K562 (cell line): ENCODE results near the gene APEX1. TPM values are rescaled to one million over a fixed set of nuclear protein-coding genes. Genes with fewer than 3 reads are reported as not detected.
A peak's percentile ranks its signal among the peaks of the same experiment; 100 is the strongest.

ENCODE experiments used
- CBX8 ChIP-seq: fragments of 200-600 bp; sonication (generic); IDR thresholded peaks from 2 replicates; pipeline ENCODE4 v1.6.1; 2012; ENCODE audit warnings: borderline replicate concordance, mixed run types, low read depth, mild to moderate bottlenecking, moderate library complexity, mixed read lengths, low read length, control low read depth, inconsistent platforms; ENCODE audit not compliant: poor library complexity, severe bottlenecking; ENCODE audit errors: extremely low read depth
- CHD2 ChIP-seq: IDR thresholded peaks from 2 replicates; pipeline ENCODE4 v1.6.1; 2011; ENCODE audit warnings: low read depth, low read length
- DACH1 ChIP-seq: fragments of 450-650 bp; IDR thresholded peaks from 2 replicates; pipeline ENCODE4 v1.6.1; 2018; ENCODE audit not compliant: partially characterized antibody
- E2F3 ChIP-seq: fragments of 250-450 bp; sonication (Bioruptor Pico); IDR thresholded peaks from 2 replicates; pipeline ENCODE4 v1.4.0; 2020; ENCODE audit warnings: mild to moderate bottlenecking
- FOXM1 ChIP-seq, 2 experiments: fragments of 450-650 bp in 1 of 2; sonication (generic) in 1 of 2; formaldehyde crosslinking in 1 of 2; IDR thresholded peaks; 2 replicates each; pipeline versions ENCODE4 v1.6.1 to v1.9.0; 2017 to 2022; ENCODE audit warnings: low read depth in 2 of 2, mild to moderate bottlenecking in 2 of 2, missing genetic modification reagents in 1 of 2, moderate library complexity in 1 of 2
- KHSRP ChIP-seq: fragments of 450-650 bp; IDR thresholded peaks from 2 replicates; pipeline ENCODE4 v1.6.1; 2017
- L3MBTL2 ChIP-seq: fragments of 450-650 bp; IDR thresholded peaks from 2 replicates; pipeline ENCODE4 v1.6.1; 2016; ENCODE audit warnings: mild to moderate bottlenecking, moderate library complexity
- MCM5 ChIP-seq: fragments of 450-650 bp; IDR thresholded peaks from 2 replicates; pipeline ENCODE4 v1.6.1; 2016; ENCODE audit warnings: low read depth
- POLR2G ChIP-seq: fragments of 200-400 bp; formaldehyde crosslinking; IDR thresholded peaks from 2 replicates; pipeline ENCODE4 v1.6.1; 2017; ENCODE audit warnings: low read depth, mild to moderate bottlenecking, antibody characterized with exemption, low read length, moderate library complexity
- RAD51 ChIP-seq: fragments of 450-650 bp; IDR thresholded peaks from 2 replicates; pipeline ENCODE4 v1.7.1; 2016; ENCODE audit warnings: low read depth, mild to moderate bottlenecking, borderline replicate concordance
- RBM14 ChIP-seq: fragments of 200-400 bp; formaldehyde crosslinking; IDR thresholded peaks from 2 replicates; pipeline ENCODE4 v1.6.1; 2018; ENCODE audit warnings: low read depth, mild to moderate bottlenecking, low read length, moderate library complexity, borderline replicate concordance; ENCODE audit not compliant: insufficient read depth
- SAFB2 ChIP-seq: fragments of 200-400 bp; formaldehyde crosslinking; IDR thresholded peaks from 2 replicates; pipeline ENCODE4 v1.6.1; 2018; ENCODE audit warnings: borderline replicate concordance, low read length, low read depth, moderate library complexity; ENCODE audit not compliant: severe bottlenecking
- SRF ChIP-seq, 2 experiments: fragments of 250-450, 450-650 bp in 1 of 2; sonication (Bioruptor Pico) in 1 of 2; sonication (generic) in 1 of 2; formaldehyde crosslinking; IDR thresholded peaks; 2 replicates each; pipeline versions ENCODE4 v1.5.0 to v1.5.1; 2020 to 2022; ENCODE audit warnings: mild to moderate bottlenecking in 1 of 2, missing genetic modification reagents in 1 of 2
- ZNF583 ChIP-seq: fragments of 250-450 bp; sonication (Bioruptor Pico); IDR thresholded peaks from 2 replicates; pipeline ENCODE4 v1.4.0; 2020
- ZNF589 ChIP-seq: fragments of 200-800 bp; sonication (Bioruptor generic); IDR thresholded peaks from 2 replicates; pipeline ENCODE4 v1.6.1; 2016; ENCODE audit warnings: low read depth, missing genetic modification characterization, missing compliant biosample characterization
- ZNF717 ChIP-seq: fragments of 250-450 bp; sonication (Bioruptor Pico); IDR thresholded peaks from 2 replicates; pipeline ENCODE4 v1.5.0; 2021
- ZNF785 ChIP-seq: fragments of 250-450 bp; sonication (Bioruptor Pico); IDR thresholded peaks from 2 replicates; pipeline ENCODE4 v1.4.0; 2020; ENCODE audit warnings: mild to moderate bottlenecking
- polyA plus RNA-seq, 8 experiments: library from polyadenylated mRNA; depleted of rRNA in 4 of 8; stranded (reverse) in 5 of 8; unstranded in 3 of 8; fragments of >200 nt; fragmentation: Nextera tagmentation in 2 of 8; fragmentation: Illumina TruSeq in 1 of 8; extraction: Ambion mirVana in 2 of 8; extraction: Trizol in 1 of 8; gene quantifications; 2 replicates each; pipeline versions ENCODE4 v1.2.1 to v1.2.3, GENCODE V29; 2011 to 2014; ENCODE audit warnings: inconsistent platforms in 1 of 8, missing spikeins in 1 of 8
- total RNA-seq, 7 experiments: library from RNA; depleted of rRNA in 6 of 7; stranded (reverse); fragments of >200 nt in 6 of 7; fragmentation: Illumina TruSeq in 2 of 7; extraction: Trizol in 2 of 7; gene quantifications; 2 replicates each; pipeline versions ENCODE4 v1.2.1 to v1.2.3, GENCODE V29; 2011 to 2021; ENCODE audit warnings: low replicate concordance in 1 of 7
- TF ChIP-seq, protein P1 (sequence below): sonication (generic); formaldehyde crosslinking; IDR thresholded peaks from 2 replicates; pipeline ENCODE4 v1.8.1; 2023; ENCODE audit warnings: mild to moderate bottlenecking, missing genetic modification reagents
- TF ChIP-seq, protein P2 (sequence below): sonication (generic); formaldehyde crosslinking; IDR thresholded peaks from 2 replicates; pipeline ENCODE4 v1.8.1; 2023; ENCODE audit warnings: mild to moderate bottlenecking, missing genetic modification reagents
- TF ChIP-seq, protein P3 (sequence below): fragments of 250-450 bp; sonication (Bioruptor Pico); IDR thresholded peaks from 2 replicates; pipeline ENCODE4 v1.9.0; 2021; ENCODE audit warnings: mild to moderate bottlenecking
- TF ChIP-seq, protein P4 (sequence below), 3 experiments: IDR thresholded peaks in 2 of 3; conservative IDR thresholded peaks in 1 of 3; 2 replicates each; pipeline ENCODE4 v1.5.1; 2011 to 2012; ENCODE audit warnings: low read length in 3 of 3, mild to moderate bottlenecking in 3 of 3, control low read depth in 2 of 3, improper control_type of control experiment in 1 of 3, inconsistent platforms in 1 of 3, low read depth in 1 of 3, mixed read lengths in 1 of 3, moderate library complexity in 1 of 3; ENCODE audit not compliant: insufficient read depth in 2 of 3

APEX1 gene
- total and polyA plus RNA-seq, 9 of the 15 experiments (the other 6 are each of a cell fraction or from before 2014, with no cell fraction given): 50.2 to 274 (median 158) TPM

DNA sequence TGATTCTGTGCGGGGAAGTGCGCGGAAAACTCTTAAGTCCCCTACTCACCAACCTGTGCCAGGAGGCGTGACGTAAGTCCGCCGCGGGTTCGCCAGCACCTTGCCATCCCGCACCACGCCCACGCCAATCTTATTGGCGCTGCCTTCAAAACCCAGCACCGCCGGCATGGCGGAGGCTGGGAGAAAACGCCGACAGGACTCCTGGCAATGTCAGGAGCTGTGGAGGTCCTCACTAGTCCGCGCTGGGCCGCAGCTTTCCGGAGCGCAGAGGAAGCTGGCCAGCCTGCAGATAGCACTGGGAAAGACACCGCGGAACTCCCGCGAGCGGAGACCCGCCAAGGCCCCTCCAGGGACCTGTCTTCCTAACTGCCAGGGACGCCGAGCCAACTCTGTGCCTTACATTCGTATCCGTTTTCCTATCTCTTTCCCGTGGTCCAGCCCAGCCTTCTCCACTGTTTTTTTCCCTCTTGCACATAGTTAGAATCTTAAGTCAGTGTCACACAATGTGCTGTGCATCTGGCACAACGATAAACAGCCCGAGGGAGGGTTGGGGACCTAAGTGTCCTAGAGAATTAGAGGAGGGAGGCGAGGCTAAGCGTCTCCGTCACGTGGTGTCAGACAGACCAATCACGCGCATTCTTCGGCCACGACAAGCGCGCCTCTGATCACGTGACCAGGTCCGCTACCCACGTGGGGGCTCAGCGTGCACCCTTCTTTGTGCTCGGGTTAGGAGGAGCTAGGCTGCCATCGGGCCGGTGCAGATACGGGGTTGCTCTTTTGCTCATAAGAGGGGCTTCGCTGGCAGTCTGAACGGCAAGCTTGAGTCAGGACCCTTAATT, at the start of gene APEX1, which contains the start of gene OSGEP (continued):
- peak; percentile 100 for TF ChIP-seq RAD51
- TF ChIP-seq ZNF785 (CRISPR knock-in tag): no peak
- 0 out of 2 replicates have a peak, but pooled peaks have one; percentile 73 for TF ChIP-seq ZNF589 (CRISPR knock-in tag)
- no peak for TF ChIP-seq SAFB2
- TF ChIP-seq, protein P1, sequence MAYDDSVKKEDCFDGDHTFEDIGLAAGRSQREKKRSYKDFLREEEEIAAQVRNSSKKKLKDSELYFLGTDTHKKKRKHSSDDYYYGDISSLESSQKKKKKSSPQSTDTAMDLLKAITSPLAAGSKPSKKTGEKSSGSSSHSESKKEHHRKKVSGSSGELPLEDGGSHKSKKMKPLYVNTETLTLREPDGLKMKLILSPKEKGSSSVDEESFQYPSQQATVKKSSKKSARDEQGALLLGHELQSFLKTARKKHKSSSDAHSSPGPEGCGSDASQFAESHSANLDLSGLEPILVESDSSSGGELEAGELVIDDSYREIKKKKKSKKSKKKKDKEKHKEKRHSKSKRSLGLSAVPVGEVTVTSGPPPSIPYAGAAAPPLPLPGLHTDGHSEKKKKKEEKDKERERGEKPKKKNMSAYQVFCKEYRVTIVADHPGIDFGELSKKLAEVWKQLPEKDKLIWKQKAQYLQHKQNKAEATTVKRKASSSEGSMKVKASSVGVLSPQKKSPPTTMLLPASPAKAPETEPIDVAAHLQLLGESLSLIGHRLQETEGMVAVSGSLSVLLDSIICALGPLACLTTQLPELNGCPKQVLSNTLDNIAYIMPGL: no peak
- no peak for TF ChIP-seq E2F3 (CRISPR knock-in tag)
- peak; percentile 95 for TF ChIP-seq POLR2G
- TF ChIP-seq, protein P2, sequence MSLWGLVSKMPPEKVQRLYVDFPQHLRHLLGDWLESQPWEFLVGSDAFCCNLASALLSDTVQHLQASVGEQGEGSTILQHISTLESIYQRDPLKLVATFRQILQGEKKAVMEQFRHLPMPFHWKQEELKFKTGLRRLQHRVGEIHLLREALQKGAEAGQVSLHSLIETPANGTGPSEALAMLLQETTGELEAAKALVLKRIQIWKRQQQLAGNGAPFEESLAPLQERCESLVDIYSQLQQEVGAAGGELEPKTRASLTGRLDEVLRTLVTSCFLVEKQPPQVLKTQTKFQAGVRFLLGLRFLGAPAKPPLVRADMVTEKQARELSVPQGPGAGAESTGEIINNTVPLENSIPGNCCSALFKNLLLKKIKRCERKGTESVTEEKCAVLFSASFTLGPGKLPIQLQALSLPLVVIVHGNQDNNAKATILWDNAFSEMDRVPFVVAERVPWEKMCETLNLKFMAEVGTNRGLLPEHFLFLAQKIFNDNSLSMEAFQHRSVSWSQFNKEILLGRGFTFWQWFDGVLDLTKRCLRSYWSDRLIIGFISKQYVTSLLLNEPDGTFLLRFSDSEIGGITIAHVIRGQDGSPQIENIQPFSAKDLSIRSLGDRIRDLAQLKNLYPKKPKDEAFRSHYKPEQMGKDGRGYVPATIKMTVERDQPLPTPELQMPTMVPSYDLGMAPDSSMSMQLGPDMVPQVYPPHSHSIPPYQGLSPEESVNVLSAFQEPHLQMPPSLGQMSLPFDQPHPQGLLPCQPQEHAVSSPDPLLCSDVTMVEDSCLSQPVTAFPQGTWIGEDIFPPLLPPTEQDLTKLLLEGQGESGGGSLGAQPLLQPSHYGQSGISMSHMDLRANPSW: no peak
- TF ChIP-seq SRF (CRISPR knock-in tag; IDR thresholded peaks at IDR 0.05): peak in 1 of 2 experiments; percentile 56; a peak in 1 of 4 replicates
- TF ChIP-seq RBM14: no peak
- TF ChIP-seq ZNF717: no peak
- TF ChIP-seq CBX8: no peak
- peak; percentile 87 for TF ChIP-seq L3MBTL2
- TF ChIP-seq, protein P3, sequence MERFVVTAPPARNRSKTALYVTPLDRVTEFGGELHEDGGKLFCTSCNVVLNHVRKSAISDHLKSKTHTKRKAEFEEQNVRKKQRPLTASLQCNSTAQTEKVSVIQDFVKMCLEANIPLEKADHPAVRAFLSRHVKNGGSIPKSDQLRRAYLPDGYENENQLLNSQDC (CRISPR knock-in tag): no peak
- TF ChIP-seq ZNF583 (CRISPR knock-in tag): 0 out of 2 replicates have a peak, but pooled peaks have one; percentile 61
- no peak for TF ChIP-seq FOXM1 (IDR thresholded peaks at IDR 0.05; ENCODE audit: low read depth)
- 0 out of 2 replicates have a peak, but pooled peaks have one; percentile 57 for TF ChIP-seq FOXM1 (CRISPR knock-in tag; IDR thresholded peaks at IDR 0.05; ENCODE audit: low read depth)
- peak; percentile 87 for TF ChIP-seq CHD2
- TF ChIP-seq, protein P4, sequence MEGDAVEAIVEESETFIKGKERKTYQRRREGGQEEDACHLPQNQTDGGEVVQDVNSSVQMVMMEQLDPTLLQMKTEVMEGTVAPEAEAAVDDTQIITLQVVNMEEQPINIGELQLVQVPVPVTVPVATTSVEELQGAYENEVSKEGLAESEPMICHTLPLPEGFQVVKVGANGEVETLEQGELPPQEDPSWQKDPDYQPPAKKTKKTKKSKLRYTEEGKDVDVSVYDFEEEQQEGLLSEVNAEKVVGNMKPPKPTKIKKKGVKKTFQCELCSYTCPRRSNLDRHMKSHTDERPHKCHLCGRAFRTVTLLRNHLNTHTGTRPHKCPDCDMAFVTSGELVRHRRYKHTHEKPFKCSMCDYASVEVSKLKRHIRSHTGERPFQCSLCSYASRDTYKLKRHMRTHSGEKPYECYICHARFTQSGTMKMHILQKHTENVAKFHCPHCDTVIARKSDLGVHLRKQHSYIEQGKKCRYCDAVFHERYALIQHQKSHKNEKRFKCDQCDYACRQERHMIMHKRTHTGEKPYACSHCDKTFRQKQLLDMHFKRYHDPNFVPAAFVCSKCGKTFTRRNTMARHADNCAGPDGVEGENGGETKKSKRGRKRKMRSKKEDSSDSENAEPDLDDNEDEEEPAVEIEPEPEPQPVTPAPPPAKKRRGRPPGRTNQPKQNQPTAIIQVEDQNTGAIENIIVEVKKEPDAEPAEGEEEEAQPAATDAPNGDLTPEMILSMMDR (IDR thresholded peaks at IDR 0.05 in 2 of 3, conservative IDR thresholded peaks at IDR 0.05 in 1 of 3; ENCODE audit: insufficient read depth in 2 of 3, low read depth in 1 of 3, low read length in 3 of 3): peak in 1 of 3 experiments; percentile 10; a peak in 1 of 6 replicates
- no peak for TF ChIP-seq MCM5
- TF ChIP-seq KHSRP: no peak
- TF ChIP-seq DACH1: peak; percentile 94
